GM19455 (cell line): ENCODE measurements around the gene MC3R.
"Not testable (repeated sequence)": the region's sequence is repeated elsewhere in the genome, so short reads cannot be mapped to it uniquely, and the experiment has no call there.

Source experiments
- ATAC-seq: cut with Tn5 transposase; IDR thresholded peaks from one replicate; pipeline ENCODE4 v1.9.1; 2021; ENCODE audit not compliant: unreplicated experiment

MC3R gene

DNA sequence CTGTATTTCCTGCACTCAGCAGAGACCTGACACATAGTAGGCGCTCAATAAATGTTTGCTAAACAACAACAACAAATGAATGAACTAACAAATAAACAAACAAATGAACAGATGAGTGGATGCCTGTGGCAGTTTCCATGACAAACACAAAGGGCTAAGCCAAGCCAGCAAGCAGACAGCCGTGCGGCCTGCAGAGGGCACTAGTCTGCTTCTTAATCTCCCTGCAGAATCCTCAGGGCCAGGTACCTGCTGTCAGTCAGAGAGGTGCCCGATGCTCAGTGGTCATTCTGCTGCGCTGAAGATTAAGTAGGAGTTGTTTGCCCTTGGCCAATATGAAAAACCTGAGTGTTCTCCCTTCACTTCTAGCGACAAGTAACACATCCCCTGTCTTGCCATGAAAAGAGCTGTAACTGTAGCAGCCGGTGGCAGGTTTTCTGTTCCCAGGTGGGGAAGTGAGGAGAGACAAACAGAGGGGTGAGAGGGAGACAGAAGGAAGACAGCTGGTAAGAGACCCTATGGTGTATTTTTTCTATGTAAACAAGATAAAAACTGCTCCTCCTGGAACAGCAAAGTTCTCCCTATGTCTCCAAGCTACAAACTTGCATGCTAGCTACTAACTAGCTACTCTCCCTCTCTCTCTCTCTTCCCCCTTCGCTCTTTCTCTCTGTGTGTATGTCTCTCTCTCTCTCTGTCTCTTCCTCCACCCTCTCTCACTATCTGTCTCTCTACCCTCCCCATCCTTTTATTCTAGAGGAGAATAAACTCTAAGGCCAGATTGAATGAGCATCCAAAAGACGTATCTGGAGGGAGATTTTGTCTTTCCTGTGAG, at the start of gene MC3R:
TSS of gene MC3R (plus strand) at position 779 of the 829 bp plus-strand sequence. CDS start 112 bp downstream, outside the sequence.
- no peak for ATAC-seq

- ATAC-seq, result no peak
These were observed 48.1 kb upstream of the MC3R start for GRCh38 chr20:56200456-56200855.

DNA sequence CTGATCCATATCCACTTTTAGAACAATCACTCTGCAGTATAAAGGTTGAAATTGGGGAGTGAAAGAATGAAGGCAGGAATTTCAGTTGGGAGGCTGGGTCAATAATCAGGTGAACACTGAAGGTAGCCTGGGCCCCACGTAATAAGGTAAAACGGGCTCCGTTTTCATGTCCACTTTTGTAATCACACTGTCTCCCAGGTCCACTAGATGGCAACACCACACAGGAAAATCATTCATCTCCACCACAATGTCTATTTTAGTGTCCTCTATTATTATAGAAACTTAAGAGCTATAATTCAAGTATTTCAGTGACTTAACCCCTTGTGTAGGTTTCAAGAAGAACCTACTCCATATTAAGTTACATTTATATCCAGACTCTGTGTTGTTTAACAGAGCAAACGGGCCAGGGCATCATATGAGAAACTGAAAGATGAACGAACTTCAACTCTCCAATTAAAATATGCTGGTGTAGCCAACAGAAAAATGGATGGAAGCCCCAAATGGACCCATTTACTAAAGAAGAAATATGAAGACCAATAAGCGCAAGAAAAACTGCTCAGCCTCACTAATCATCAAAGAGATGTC, 45.9 kb upstream of the MC3R start:
- ATAC-seq, result no peak

DNA sequence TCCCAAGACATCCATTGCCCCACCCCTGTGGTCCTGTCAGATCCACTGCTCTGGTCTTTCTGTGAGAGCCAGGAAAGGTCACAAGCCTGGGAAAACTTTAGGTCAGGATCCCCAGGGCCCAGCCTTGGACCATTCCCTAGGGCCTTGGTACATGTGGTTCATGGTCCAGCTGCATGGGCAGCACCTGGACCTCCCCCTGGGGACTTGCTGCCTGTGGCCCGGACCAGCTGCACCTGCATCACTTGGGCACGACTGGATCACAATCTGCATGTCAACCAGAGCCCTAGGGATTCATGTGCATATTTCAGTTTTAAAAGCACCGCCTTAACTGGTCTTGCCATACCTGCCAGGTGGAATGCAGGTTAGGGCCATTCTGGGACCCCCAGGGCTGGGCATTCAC, 44.3 kb upstream of the MC3R start:
- ATAC-seq, result no peak

DNA sequence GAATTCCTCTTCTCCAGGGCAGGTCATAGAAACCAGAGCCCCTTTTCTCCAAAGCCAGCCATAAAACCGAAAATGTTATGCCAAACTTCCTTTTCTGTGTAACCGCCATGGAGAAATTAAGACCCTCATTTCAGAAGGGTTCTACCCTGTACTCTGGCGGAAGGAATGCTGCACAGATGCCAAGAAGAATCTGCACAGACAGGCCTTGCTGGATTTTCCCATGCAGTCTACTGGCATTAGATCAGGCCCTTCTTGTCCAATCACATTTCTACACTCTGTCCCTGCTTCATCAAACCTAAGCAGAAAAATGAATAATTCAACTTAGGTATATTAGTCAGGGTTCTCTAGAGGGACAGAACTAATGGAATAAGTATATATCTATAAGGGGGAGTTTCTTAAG, 43.2 kb upstream of the MC3R start:
- ATAC-seq, result no peak

DNA sequence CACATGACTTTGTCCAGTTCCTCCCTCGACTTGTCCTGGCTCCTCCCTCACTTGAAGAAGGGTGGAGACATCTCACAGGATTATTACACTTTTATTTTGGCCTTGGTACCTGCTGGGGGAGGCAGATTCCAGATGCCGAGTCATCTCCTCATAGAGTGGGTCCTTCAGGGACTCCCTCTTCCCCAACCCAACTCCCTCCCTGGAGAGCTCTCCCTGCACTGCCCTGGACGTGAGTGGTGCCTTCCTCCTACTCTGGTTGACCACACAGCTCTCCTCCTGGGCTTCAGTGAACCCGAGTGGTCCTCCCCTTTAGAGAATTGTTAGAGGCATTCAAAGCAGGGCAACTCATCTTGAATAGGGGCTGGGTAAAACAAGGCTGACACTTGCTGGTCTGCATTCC, 40.9 kb upstream of the MC3R start:
- no peak for ATAC-seq

GRCh38 chr20:56208121-56208520, 40.4 kb upstream of the MC3R start:
- ATAC-seq, result no peak

DNA sequence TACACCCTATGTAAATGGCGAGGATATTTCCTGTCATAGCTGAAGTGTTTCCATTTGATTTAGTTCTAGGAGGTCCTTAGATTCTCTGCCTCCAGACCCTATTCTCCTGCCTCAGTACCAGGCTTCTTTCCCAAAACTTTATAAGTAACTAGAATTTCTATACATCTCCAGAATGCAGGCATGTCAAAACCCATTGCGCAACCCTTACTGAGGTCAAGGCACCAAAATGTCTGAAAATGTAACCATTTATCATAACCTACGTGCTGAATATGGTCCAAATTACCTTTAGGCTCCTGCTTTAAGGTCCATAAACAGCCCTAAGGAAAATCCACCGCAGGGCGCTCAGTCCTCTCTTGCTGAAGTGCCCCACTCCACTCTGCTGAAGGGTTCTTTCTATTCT, 37.5 kb upstream of the MC3R start:
- no peak for ATAC-seq

- no peak for ATAC-seq
These were observed 36.4 kb upstream of the MC3R start for GRCh38 chr20:56212091-56212490.

DNA sequence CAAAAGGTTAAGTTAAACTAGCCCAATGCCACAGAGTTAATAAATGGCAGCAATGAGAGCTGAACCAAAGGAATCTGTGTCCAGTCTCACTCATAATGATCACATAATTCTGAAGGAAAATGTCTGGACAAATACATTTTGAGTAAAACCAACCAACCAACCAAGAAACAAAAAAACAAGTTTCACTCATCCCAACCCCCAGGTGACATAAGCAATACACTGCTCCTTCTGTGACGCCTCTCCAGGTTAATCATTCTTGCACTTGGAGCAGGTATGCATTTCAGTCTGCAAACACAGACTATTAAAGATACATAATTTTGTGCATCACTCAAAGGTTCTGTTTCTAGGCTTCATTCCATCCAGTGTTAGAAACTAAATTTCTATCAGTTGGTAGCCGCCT, 35.2 kb upstream of the MC3R start:
- no peak for ATAC-seq

- ATAC-seq, result no peak
These were observed 33.4 kb upstream of the MC3R start for GRCh38 chr20:56215115-56215514.

DNA sequence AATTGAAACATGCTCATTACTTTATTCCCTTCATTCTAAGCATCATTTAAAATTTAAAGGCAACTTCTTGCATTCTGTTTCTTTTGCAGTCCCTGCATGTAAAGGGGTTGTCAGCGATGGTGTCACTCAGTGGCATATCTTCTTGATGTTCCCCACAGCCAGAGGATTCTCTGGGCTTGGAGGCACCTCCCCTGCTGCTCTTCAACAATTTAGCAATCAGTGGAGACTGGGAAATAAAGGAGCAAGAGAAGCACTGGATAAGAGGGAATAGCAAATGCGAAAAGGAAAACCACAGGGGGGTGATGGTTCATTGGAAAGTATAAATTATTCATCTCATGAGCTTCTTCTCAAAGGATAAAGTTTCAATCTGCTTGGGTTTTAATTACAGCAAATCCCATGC, 30.7 kb upstream of the MC3R start:
- ATAC-seq, result no peak

DNA sequence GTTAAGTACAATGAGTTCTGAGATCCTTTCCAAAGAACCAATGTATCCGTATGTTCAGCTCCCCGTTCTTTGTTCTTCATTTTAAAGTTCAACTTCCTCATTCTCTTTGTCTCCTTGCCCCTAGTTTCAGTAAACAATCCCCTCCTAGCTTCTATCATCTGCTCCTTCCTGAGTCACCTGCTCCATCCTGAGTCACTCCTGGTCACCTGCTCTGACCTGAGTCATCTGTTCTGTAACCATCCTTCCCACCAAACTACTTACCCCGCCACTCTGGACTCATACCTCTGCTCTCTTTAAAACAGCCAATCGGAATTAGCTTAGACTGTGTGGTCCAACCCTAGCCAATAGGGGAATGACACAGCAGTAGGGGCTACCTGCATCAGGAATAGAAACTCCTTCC, 27.3 kb upstream of the MC3R start:
- not testable (repeated sequence) for ATAC-seq

DNA sequence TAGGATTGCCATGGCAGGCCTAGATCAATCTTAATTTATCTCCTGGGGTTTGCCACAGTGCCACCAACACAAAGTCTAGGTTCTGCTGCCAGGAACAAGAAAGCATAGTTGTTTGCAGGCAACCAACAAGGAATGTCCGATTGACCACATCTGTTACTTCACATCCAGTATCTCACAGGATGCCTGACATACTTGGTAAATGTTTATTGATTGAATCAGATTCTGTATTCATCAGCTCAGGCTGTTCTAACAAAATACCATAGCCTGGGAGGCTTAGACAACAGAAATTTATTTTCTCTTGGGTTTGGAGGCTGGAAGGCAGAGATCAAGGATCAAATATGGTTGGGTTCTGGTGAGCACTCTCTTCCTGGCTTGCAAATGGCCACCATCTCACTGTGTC, 26.3 kb upstream of the MC3R start:
- no peak for ATAC-seq

DNA sequence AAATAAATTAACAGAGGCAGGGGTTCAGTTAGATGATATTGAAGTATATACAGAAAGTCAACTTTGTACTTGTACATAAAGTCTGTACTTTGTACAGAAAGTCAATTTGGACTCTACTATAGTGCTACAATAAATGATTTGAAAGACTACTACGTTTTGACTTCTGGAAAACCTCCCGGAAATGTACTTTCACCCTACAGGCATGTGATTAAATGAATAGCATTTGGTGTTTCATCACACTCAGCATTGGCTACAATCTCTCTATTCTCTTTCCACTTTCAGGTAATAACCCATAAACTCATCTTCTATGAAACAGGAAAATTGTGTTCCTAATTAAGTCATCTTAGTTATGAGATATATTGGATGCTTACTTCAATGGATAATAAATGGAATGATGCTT, 25.6 kb upstream of the MC3R start:
- ATAC-seq, result no peak

DNA sequence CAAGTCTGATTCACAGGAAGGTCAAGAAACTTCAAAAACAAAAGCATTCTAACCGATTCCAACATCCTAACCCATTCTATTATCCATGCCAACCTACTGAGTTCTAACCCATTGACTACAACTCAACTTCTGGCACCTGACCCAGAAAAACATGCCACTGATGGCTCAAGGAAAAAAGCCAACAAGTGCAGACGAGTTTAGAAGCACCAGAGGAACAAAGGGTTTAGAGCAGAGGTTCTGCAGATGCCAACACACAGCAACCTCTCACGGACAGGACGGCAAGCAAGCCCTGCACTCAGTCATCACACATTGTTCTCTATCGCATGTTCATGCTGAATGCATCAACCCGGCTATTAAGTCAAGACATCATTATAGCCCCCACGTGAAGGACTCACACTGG, 25.2 kb upstream of the MC3R start:
- ATAC-seq, result no peak

GRCh38 chr20:56228021-56228420, 20.5 kb upstream of the MC3R start:
- no peak for ATAC-seq

DNA sequence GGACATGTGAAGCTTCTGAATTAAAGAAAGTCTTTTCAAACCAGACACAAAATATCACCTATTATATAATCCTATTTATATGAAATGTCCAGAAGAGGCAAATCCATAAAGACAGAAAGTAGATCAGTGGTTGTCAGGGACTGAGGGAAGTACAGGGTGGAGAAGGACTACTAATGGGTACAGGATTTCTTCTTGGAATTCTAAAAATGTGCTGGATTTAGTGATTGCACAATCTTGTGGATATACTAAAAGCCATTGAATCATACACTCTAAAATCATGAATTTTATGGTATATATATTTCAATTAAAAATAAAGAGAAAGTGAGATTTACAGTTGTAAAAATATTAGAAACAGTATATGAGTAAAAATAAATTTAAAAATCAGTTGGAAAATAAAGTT, 18.7 kb upstream of the MC3R start:
- ATAC-seq, result no peak

GRCh38 chr20:56234110-56234509, 14.4 kb upstream of the MC3R start:
- ATAC-seq, result no peak

DNA sequence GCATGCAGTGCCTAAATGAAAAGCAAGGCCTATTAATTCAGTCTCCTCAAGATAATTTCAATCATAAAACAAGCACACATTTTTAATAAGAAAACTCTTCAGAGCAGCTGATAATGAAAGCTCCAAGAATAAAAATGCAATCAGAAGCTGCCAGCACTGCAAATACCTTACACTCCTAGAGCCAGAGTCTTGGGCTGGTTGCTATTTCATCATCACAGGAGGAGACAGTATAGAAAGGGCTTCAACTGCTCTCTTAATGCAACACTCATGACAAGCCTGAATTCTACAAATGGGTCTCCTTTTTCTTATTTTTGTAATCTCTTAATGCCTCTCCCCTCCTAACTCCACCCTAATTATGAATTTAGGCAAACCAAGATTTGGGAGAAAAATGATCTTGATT, 11.2 kb upstream of the MC3R start:
- no peak for ATAC-seq

DNA sequence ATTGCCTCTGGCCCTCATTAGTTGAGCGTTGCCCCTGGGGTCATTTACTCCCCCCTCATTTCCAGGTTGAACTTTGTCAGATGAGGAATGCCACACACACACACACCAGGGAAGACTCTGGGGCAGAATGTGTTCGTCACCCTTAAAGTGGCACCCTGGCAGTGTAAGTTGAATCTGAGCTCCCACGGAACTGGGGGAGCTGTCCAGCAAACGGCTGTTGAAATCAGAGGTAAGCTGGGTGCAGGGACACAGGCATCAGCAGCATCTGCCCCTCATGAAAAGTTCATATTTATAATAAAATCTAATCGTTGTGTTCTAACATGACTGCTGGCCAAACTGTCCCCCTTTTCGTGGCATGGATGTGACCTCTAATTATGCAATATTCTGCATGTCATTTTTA, 4.3 kb upstream of the MC3R start:
- ATAC-seq, result no peak

DNA sequence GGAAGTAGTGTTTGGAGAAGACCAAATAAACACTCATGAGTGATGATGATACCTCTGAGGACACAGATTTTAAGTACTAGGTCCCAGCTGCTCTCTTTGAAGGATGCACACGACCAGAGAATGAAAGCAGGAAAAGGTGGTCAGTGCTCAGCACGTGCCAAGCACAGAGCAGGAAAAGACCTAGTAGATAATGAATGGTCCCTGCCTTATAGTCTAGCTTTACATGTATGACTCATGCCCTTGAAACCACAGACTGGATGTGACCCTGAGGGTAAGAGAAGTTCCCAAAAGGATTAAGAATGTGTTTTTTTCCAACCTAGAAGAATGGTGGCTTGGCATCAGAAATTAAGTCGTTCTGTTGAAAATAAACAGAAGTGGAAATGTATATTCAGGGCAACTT, 2.8 kb upstream of the MC3R start:
- no peak for ATAC-seq
